Common myeloid progenitor, CD34-positive (primary cell): ENCODE data around the gene BRINP3.

Experiments used
- CTCF ChIA-PET: fragments of 350-600 bp; sonication (Branson Sonifier 250); formaldehyde crosslinking; loops from one replicate; lab custom pipeline; 2021; ENCODE audit warnings: antibody characterized with exemption; lab: Charles Lee
- POLR2A ChIA-PET: fragments of 350-600 bp; sonication (Branson Sonifier 250); formaldehyde crosslinking; loops from one replicate; lab custom pipeline; 2021; ENCODE audit warnings: antibody characterized with exemption; lab: Charles Lee
- DNase-seq, 3 donors: peaks; one replicate each; pipeline versions ENCODE4 v3.0.0 to v3.0.0-alpha.2; 2013
- H3K27ac ChIP-seq, 2 experiments: 1 replicate in 1 of 2; 2 replicates in 1 of 2; pipeline ENCODE4 v1.7.0; 2013; ENCODE audit warnings: inconsistent platforms in 2 of 2, low read length in 2 of 2, mild to moderate bottlenecking in 2 of 2, low read depth in 1 of 2, moderate library complexity in 1 of 2; ENCODE audit not compliant: severe bottlenecking in 2 of 2, insufficient read depth in 1 of 2, poor library complexity in 1 of 2
- H3K27me3 ChIP-seq, 5 experiments: replicated peaks in 2 of 5; 1 replicate in 3 of 5; 2 replicates in 2 of 5; pipeline versions ENCODE4 v1.6.1 to v1.7.0; 2013; ENCODE audit warnings: low read length in 4 of 5, mild to moderate bottlenecking in 2 of 5, moderate library complexity in 2 of 5, inconsistent platforms in 1 of 5; ENCODE audit not compliant: insufficient read depth in 5 of 5, control insufficient read depth in 4 of 5
- H3K36me3 ChIP-seq, 4 experiments: 1 replicate in 2 of 4; 2 replicates in 2 of 4; pipeline versions ENCODE4 v1.6.1 to v1.7.0; 2013; ENCODE audit warnings: low read length in 3 of 4, control low read depth in 1 of 4, mild to moderate bottlenecking in 1 of 4; ENCODE audit not compliant: control insufficient read depth in 4 of 4, insufficient read depth in 4 of 4
- H3K4me1 ChIP-seq, 4 experiments: 1 replicate in 3 of 4; 2 replicates in 1 of 4; pipeline versions ENCODE4 v1.6.1 to v1.7.1; 2013; ENCODE audit warnings: low read length in 3 of 4, mild to moderate bottlenecking in 3 of 4, control low read depth in 1 of 4, inconsistent platforms in 1 of 4, moderate library complexity in 1 of 4; ENCODE audit not compliant: control insufficient read depth in 4 of 4, insufficient read depth in 4 of 4; ENCODE audit errors: control extremely low read depth in 1 of 4
- H3K4me3 ChIP-seq, 7 experiments: 1 replicate in 4 of 7; 2 replicates in 3 of 7; pipeline versions ENCODE4 v1.5.1 to v1.7.0; 2013; ENCODE audit warnings: mild to moderate bottlenecking in 7 of 7, low read length in 6 of 7, moderate library complexity in 6 of 7, inconsistent platforms in 2 of 7, low read depth in 2 of 7, control low read depth in 1 of 7; ENCODE audit not compliant: insufficient read depth in 4 of 7, control insufficient read depth in 1 of 7; ENCODE audit errors: extremely low read depth in 1 of 7
- H3K9me3 ChIP-seq, 5 experiments: 1 replicate in 4 of 5; 2 replicates in 1 of 5; pipeline versions ENCODE4 v1.6.1 to v1.7.1; 2013; ENCODE audit warnings: low read length in 4 of 5, mild to moderate bottlenecking in 2 of 5, inconsistent platforms in 1 of 5, low read depth in 1 of 5, moderate library complexity in 1 of 5; ENCODE audit not compliant: control insufficient read depth in 4 of 5, insufficient read depth in 2 of 5; ENCODE audit errors: control extremely low read depth in 1 of 5
- WGBS: methylation state at CpG from one replicate; pipeline ENCODE4 v1.1.5; 2013; ENCODE audit not compliant: insufficient coverage; 5-methylcytosine and 5-hydroxymethylcytosine counted together

Gene BRINP3

DNA sequence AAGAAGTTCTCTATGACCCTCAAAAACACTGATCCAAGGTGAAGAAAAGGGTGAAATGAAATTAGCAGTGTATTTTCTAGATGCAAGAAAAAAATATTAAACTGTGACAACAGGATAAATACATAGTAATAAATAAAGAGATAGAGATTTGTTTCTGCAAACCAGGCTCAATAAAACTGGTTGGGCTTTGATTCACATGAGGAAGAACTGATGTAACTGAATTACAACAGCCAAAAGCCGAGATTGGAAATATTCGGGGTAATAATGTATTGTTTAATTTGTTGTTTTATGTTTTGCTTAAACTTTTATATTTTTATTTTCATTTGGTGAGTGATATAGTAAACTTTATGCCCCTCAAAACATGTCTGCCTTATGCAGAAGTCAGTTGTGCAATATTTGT, 285.0 kb downstream of the BRINP3 start:
- no peak overlapping the region for H3K27ac ChIP-seq
- H3K4me3 ChIP-seq, result no peak overlapping the region
- DNase-seq, result no peak
- no peaks in the 10 kb centered on the region for H3K4me1 ChIP-seq
- POLR2A ChIA-PET, result no interaction called here
- H3K36me3 ChIP-seq, result no peaks in the 10 kb centered on the region
- H3K27me3 ChIP-seq, result no peaks in the 10 kb centered on the region
- no CpG with 5 or more reads among the region's 2 CpGs for WGBS
- CTCF ChIA-PET, result no interaction called here
- no peaks in the 10 kb centered on the region for H3K9me3 ChIP-seq

- Histone ChIP-seq H3K36me3 (no peaks in the 10 kb centered on the region), H3K27ac (no peak overlapping the region), H3K4me3 (no peak overlapping the region), H3K27me3 (no peaks in the 10 kb centered on the region), H3K9me3 (no peaks in the 10 kb centered on the region), H3K4me1 (no peaks in the 10 kb centered on the region)
- POLR2A ChIA-PET, result no interaction called here
- no peak for DNase-seq
- CTCF ChIA-PET, result no interaction called here
- WGBS, result 80% methylated on average over 1 of the region's 1 CpG
These were observed 294.1 kb downstream of the BRINP3 start for GRCh38 chr1:190183588-190183987.

- no peaks in the 10 kb centered on the region for H3K4me1 ChIP-seq
- no peak for DNase-seq
- no peak overlapping the region for H3K27ac ChIP-seq
- H3K4me3 ChIP-seq, result no peak overlapping the region
- no peaks in the 10 kb centered on the region for H3K9me3 ChIP-seq
- no peaks in the 10 kb centered on the region for H3K36me3 ChIP-seq
- H3K27me3 ChIP-seq, result no peaks in the 10 kb centered on the region
- CTCF ChIA-PET, result no interaction called here
- POLR2A ChIA-PET, result no interaction called here
- 54% methylated on average over 2 of the region's 3 CpGs for WGBS
These were observed 297.8 kb downstream of the BRINP3 start for GRCh38 chr1:190179817-190180216.

DNA sequence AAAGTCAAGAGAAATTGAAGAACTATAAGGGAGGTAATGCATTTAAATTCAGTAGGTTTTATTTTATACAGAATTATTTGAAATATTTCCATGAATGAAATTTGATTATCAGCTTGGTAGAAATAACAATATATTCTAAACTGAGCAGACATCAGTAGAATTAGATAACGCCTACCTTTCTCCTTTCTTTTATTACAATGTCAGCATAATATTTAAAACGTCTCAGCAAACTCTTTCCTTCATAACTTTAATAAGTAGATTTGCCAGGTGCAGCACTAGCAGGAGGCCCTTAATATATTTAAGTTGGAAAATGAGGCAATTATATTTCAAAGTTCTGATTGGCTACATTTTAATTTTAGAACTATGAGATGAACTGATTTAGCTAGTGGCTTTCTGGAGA, 298.8 kb downstream of the BRINP3 start:
- H3K36me3 ChIP-seq, result no peaks in the 10 kb centered on the region
- no CpG with 5 or more reads among the region's 2 CpGs for WGBS
- H3K9me3 ChIP-seq, result no peaks in the 10 kb centered on the region
- H3K27me3 ChIP-seq, result no peaks in the 10 kb centered on the region
- H3K4me1 ChIP-seq, result no peaks in the 10 kb centered on the region
- ChIA-PET CTCF (no interaction called here), POLR2A (no interaction called here)
- H3K4me3 ChIP-seq, result no peak overlapping the region
- H3K27ac ChIP-seq, result no peak overlapping the region
- no peak for DNase-seq

DNA sequence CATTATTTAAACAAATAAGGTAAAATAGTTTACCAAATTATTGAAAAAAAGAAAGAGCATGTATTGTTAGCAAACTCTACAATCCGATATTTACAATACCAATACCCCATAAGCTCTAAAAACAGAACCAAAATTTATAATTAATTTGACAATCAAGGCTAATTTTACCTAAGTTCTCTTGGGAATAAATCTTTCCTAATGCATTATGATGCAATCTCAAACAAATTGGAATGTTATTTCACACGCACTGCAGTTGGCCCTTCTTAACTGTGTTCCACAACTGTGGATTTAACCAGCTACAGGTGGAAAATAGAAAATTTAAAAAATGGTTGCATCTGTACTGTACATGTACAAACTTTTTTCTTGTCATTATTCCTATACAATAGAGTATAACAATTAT, 300.1 kb downstream of the BRINP3 start:
- H3K9me3 ChIP-seq, result no peaks in the 10 kb centered on the region
- DNase-seq, result no peak
- no peak overlapping the region for H3K27ac ChIP-seq
- H3K36me3 ChIP-seq, result no peaks in the 10 kb centered on the region
- no CpG with 5 or more reads among the region's 2 CpGs for WGBS
- H3K27me3 ChIP-seq, result no peaks in the 10 kb centered on the region
- no peak overlapping the region for H3K4me3 ChIP-seq
- ChIA-PET POLR2A (no interaction called here), CTCF (interaction anchor here (1.3 kb wide), 1 partner anchor 29 kb away, joined by 3 read pairs; no protein-coding TSS in a partner anchor)
- H3K4me1 ChIP-seq, result no peaks in the 10 kb centered on the region

- ChIA-PET POLR2A (no interaction called here), CTCF (interaction anchor here (0.7 to 1.3 kb wide), 2 partner anchors 10 to 28 kb away, joined by 3 read pairs; no protein-coding TSS in a partner anchor)
- Histone ChIP-seq H3K4me3 (no peak overlapping the region), H3K27ac (no peak overlapping the region), H3K36me3 (no peaks in the 10 kb centered on the region), H3K9me3 (no peaks in the 10 kb centered on the region), H3K4me1 (no peaks in the 10 kb centered on the region), H3K27me3 (no peaks in the 10 kb centered on the region)
- DNase-seq, result no peak
These were observed 300.9 kb downstream of the BRINP3 start for GRCh38 chr1:190176776-190177175.

GRCh38 chr1:190175320-190175719, 302.3 kb downstream of the BRINP3 start:
- Histone ChIP-seq H3K27ac (no peak overlapping the region), H3K4me3 (no peak overlapping the region), H3K9me3 (no peaks in the 10 kb centered on the region), H3K27me3 (no peaks in the 10 kb centered on the region), H3K4me1 (no peaks in the 10 kb centered on the region), H3K36me3 (no peaks in the 10 kb centered on the region)
- no peak for DNase-seq
- WGBS, result no CpG with 5 or more reads among the region's 3 CpGs
- POLR2A ChIA-PET, result no interaction called here
- CTCF ChIA-PET, result no interaction called here
